Fibroblast of gingiva (primary cell): ENCODE measurements around the gene TRIM15.
"Not testable (repeated sequence)": the region's sequence is repeated elsewhere in the genome, so short reads cannot be mapped to it uniquely, and the experiment has no call there.

Experiments used
- DNase-seq: peaks from one replicate; pipeline ENCODE4 v3.0.0-alpha.2; 2011; ENCODE audit warnings: low read depth

The TRIM15 gene

GRCh38 chr6:30198166-30199084, 35.1 kb downstream of the TRIM15 start:
- no peak for DNase-seq

- DNase-seq, result no peak
Observed at GRCh38 chr6:30200551-30201281, 37.4 kb downstream of the TRIM15 start.

DNA sequence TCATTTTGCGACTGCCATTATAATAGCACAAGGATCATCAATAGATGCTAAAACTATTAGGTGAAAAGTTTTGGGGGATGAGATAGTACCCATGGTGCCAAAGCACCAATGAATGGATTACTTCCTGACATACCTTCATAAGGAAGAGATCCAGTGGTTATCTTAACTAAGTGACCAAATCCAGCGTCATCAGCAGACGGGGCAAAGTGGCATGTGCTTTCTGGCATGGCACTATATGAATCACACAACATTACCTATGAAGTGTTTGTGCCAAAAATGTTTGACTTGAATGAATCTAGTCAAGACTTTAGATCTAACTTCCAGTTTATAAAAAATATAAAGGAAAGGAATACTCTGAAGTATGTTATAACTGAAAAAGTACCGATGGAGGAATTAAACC, 39.0 kb downstream of the TRIM15 start:
- DNase-seq, result no peak

- DNase-seq, result no peak
Observed at GRCh38 chr6:30204116-30204515, 40.8 kb downstream of the TRIM15 start.

DNA sequence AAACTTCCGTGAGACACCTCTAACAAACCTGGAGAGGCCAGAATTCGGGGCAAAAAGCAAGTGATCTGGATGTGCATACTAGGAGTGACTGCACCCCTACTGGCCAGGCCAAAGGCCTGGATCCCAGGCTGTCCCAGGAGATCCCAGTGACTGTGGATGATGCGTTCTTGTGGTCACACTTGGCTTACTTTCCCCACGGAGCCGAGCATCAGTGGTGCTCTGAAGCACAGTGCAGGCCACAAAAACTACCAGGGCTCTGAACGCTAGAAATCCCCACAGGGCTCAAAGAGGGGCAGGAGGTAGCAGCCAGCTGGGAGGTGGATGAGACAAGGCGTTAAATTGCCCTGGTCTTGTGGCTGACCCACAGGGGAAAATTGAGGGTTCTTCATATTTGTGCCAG, 42.8 kb downstream of the TRIM15 start:
- DNase-seq, result no peak

GRCh38 chr6:30206799-30207618, 43.7 kb downstream of the TRIM15 start:
- peak; percentile 40 for DNase-seq

DNA sequence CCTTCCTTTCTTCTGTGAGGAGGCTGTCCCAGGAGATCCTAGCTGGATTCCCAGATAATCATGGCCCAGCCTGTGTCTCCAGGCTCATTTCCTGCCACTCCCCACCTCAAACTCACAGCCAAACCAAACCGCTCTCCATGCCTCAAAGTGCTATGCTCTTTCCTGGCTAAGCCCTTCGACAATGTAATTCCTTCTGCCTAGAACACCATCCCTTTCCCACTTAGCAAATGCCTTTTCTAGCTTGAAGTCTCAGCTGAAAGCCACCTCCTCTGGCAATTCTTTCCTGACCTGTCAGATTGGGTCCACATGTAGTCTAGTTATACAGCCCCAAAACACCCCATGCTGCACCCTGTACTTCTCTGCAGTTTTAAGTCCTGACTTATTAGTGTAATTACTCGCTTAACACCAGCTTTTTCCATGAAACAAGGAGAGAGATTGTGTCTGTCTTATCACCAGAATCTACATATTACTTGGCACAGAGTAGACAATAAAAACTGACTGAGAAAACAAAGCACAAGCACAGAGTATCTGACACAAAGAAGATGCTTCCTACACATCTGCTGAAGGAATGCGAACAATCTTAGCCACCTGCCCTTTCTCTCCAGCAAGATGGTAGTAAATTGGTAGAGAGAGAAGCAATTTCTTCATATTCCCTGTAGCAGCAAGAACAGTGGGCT, 44.4 kb downstream of the TRIM15 start:
- DNase-seq, result no peak

DNA sequence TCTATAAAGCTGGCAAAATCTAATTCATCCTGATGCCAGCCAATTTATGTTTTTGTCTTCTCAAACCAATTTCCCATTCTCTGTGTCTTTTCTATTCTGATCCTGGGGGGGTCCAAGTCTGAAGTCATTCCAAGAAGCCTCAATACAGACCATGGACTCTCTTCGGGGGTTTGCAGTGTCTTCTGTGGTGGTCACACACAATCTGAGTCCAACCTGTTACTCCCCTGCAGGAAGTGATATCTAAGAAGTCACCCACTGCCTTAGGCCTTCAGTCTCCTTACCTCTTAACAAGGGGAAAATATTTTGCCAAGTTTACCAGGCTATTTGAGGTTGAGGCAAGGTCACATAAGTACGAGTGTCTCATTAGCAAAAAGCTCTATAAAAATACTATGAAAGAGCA, 48.0 kb downstream of the TRIM15 start:
- no peak for DNase-seq

DNA sequence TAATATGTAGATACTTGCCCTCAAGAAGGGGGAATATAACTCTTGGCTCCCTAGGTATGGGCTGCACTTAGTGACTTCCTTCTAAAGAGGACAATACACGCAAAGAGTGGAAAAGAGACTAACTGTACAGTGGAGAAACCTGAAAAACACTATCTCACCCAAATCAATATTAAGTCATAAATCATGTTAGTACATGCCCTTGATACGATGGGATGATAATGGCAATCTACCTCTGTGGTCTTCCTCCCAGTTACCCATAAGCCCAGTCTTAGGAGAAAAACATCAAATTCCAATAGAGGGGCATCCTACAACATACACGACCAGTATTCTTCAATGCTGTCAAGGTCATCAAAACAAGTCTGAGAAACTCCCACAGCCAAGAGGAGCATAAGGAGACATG, 48.6 kb downstream of the TRIM15 start:
- no peak for DNase-seq

DNA sequence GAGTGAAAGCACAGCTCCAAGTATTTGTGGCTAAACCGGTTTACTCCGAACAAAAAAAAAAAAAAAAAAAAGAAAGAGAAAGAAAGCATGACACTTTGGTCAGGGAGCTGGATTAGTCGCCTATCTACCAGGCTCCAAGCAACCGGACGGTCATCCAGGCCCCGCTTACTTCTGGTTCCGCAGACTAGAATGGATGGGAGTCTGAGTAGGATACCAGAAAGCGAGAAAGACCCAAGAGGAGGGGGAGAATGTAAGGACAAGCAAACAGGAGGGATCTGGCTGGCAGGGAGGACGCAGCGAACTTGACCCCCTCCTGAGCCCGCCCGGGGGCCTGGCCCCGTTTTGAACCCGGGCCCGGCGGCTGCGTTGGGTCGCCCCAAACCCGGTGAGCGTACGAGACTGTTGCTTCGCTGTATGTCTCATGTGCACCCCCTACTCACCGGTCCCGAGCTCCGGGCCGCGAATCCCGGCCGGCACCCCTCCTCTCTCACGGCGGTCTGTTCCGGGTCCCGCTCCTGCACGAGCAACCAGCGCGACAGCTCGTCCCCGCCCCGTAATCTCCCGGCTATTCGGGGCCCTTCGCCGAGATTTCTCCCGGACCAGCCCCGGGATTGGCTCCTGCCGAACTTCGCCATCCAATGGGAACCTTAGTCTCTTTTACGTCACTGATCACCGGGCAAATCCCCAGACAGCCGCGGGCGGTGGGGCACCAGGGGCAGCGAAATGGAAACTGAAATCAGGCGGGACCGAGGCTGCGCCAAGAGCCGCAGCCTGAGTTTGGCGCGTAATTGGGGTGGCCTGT, 49.7 kb downstream of the TRIM15 start, which contains the start of gene TRIM26:
TSS of gene TRIM26 (minus strand) at position 542 of the 802 bp plus-strand sequence. CDS start 14,303 bp downstream, outside the sequence.
- peak; percentile 96 for DNase-seq

- no peak for DNase-seq
Observed at GRCh38 chr6:30213667-30213956, 50.3 kb downstream of the TRIM15 start.

GRCh38 chr6:30213957-30214656, 50.8 kb downstream of the TRIM15 start:
- DNase-seq, result peak; percentile 76

DNA sequence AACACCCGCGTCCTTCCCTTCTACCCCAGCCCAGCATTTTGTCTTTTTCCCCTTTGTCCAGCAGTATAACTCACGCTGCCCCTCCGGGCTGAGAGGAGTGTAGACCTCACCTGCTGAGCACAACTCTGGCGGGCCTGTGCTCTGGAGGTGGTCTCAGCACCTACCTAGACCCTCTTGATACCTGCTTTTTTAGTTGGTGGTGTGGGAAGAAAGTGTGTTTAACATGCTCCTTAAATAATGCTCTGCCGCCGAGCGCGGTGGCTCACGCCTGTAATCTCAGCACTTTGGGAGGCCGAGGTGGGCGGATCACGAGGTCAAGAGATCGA, 51.3 kb downstream of the TRIM15 start:
- DNase-seq, result no peak

- no peak for DNase-seq
Observed at GRCh38 chr6:30216096-30216495, 52.8 kb downstream of the TRIM15 start.

DNA sequence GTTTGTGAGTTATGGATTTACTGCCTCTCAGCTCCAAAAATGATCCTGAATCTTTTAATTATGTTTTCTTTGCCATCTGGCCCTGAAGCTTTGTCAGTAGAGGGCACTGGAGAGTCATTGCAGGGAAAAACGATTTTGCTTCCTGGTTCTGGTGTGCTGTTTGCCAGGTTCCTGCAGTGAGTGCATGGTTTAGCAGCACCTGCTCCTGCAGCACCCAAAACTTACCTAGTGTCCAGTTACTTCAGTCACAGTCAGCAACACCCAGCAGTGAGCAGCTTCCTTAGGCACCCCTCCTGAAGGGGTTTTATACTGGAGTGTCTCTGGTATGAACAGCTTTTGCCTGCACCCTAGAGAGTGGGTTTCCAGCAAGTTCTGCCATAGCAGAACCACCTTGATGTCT, 55.9 kb downstream of the TRIM15 start:
- DNase-seq, result peak; percentile 26

DNA sequence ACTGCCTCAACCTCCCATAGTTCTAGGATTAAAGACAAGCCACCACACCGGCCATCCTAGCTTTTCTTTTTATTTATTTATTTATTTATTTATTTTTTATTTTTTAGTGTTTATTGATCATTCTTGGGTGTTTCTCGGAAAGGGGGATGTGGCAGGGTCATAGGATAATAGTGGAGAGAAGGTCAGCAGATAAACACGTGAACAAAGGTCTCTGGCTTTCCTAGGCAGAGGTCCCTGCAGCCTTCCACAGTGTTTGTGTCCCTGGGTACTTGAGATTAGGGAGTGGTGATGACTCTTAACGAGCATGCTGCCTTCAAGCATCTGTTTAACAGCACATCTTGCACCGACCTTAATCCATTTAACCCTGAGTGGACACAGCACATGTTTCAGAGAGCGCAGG, 58.0 kb downstream of the TRIM15 start:
- DNase-seq, result not testable (repeated sequence)

DNA sequence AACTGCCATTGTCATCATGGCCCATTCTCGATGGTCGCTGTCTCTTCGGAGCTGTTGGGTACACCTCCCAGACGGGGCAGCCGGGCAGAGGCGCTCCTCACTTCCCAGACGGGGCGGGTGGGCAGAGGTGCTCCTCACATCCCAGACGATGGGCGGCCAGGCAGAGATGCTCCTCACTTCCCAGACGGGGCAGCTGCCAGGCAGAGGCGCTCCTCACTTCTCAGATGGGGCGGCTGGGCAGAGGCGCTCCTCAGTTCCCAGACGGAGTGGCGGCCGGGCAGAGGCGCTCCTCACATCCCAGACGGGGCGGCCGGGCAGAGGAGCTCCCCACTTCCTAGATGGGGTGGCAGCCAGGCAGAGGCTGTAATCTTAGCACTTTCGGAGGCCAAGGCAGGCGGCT, 58.6 kb downstream of the TRIM15 start:
- not testable (repeated sequence) for DNase-seq
